HG03342 (cell line): ENCODE results near the gene RARG.
"Not testable (repeated sequence)": the region's sequence is repeated elsewhere in the genome, so short reads cannot be mapped to it uniquely, and the experiment has no call there.

ENCODE experiments used
- ATAC-seq: cut with Tn5 transposase; IDR thresholded peaks from one replicate; pipeline ENCODE4 v1.9.1; 2021; ENCODE audit warnings: mild to moderate bottlenecking, moderate library complexity; ENCODE audit not compliant: unreplicated experiment

Gene RARG

DNA sequence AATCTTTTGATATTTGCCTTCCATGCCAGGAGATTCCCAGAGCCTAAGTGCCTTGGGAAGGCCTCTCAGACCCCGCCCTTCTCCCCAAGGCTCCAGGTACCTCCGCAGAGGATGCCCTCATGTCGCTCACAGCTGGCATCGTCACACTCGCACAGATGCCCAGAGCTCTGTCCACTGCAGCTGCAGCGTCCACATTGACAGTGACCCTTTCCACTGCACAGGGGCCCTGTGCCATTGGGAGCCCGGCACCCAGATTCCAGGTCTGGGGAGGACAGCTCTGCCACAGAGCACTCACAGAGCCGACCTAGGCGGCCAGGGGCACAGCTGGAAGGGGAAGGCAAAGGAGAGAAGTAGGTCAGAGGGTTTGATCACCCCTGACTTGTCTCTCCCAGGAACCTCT is 39.0 kb downstream of the RARG start:
- no peak for ATAC-seq

DNA sequence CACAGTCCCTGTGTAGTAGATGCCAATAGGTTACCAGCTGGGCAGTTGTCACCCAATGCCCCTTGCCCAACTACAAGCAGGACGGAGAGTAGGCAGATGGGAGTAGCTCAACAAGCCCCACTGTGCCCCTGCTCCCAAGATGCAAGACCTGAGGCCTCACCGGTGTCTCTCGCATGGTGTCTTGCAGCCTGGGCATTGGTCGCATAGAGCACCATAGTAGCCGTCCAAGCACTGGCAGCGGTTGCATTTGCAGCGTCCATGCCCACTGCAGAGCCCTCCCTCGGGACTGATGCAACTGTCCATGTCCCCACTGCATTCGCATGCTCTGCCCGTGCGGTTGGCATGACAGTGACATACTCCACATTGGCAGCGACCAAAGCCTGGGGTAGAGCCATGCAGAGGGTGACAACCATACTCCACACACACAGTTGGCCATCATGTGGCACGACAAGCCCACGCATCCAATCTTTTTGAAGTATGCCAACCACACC is 39.4 kb downstream of the RARG start:
- no peak for ATAC-seq

DNA sequence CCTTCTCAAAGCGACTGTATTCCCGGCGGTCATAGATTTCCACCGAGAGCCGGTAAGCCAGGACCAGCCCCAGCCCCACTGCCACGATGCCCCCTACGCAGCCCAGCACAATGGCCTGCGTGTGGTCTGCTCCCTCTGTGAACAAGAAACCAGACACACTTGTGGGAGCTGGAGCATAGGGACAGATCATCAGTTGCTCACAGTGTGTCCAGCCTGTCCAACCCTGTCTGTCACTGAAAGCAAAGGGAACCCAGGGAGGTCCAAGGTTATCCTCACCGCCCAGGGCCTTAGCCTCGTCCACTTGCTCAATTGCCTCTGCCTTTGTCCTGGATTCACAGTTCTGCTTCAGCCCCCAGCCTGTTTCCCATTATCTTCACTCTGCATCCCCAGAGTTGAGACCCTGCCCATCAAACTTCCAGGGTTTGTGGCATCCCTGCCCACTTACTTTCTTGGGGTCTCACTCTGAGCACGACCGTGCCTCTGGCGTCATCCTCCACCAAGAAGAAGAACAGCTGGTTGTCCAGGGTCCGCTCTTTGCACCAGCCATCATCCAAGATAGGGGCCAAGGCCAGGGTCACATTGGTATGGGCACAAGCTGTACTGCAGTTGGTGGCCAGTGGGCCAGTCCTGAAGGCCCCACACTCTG is 40.0 kb downstream of the RARG start:
- ATAC-seq: no peak

- no peak for ATAC-seq
Observed at GRCh38 chr12:53191096-53191884, 40.7 kb downstream of the RARG start.

GRCh38 chr12:53190108-53190729 is 41.8 kb downstream of the RARG start:
- ATAC-seq: no peak

DNA sequence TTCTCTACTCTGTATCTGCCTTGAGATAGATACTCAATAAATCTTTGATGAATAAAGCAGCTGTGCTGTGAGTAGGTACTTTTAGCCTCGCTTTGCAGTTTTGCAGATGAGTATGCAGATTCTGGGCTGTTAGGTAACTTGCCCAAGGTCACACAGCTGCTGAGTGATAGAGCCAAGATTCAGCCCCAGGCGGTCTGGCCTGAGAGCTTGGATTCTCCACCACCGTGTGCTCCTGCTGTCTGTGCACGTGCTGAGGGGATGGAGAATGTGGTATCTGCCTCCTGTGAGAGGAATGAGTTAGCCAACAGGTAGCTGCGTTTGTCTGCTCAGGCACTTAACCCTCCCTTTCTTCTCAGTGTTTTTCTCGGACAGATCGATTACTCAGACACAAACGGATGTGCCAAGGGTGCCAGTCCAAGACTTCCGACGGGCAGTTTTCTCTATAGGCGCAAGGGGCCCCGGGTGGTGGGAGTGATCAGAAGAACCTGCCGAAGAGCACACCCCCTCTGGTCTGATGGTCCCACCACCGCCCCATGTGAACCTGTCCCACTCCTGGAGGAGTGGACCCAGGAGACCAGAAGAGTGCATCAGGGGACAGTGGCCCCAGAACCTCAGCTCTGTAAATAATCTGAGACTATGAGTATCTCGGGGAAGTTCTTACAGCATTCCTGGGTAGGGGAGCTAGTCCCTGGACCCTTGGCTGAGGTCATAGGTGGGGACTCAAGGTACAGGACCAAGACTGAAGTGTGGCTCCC is 44.7 kb downstream of the RARG start:
- no peak for ATAC-seq

- no peak for ATAC-seq
Observed at GRCh38 chr12:53186745-53187144, 45.3 kb downstream of the RARG start.

DNA sequence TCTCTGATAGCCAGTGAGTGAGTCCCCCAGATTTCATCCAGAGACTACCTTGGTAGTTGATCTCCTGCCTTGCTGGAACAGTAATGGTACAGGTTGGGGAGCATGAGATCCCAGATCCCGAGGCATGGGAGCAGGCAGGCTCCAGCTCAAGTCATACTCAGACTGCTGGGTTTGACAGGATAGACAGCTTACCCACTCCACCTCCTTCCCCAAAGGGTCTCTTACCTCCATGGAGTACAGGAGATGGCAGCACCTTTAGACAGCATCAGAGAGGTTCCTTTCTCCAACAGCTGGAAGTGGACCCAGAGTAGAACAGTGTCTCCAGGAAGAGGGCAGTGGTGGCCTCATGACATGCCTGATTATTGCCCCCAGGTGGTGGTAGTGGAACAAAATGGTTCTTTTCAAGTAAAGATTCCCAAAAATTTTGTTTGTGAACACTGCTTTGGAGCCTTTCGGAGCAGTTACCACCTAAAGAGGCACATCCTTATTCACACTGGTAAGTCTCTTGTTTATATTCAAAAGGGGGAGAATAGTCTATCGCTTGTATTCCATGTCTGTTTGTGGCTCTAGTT is 46.3 kb downstream of the RARG start:
- ATAC-seq: no peak

GRCh38 chr12:53184828-53185227 is 47.2 kb downstream of the RARG start:
- ATAC-seq: no peak

- ATAC-seq: no peak
Observed at GRCh38 chr12:53182903-53183302, 49.1 kb downstream of the RARG start.

- no peak for ATAC-seq
Observed at GRCh38 chr12:53181935-53182334, 50.1 kb downstream of the RARG start.

- peak; percentile 44 for ATAC-seq
Observed at GRCh38 chr12:53180931-53181645, 50.9 kb downstream of the RARG start.

DNA sequence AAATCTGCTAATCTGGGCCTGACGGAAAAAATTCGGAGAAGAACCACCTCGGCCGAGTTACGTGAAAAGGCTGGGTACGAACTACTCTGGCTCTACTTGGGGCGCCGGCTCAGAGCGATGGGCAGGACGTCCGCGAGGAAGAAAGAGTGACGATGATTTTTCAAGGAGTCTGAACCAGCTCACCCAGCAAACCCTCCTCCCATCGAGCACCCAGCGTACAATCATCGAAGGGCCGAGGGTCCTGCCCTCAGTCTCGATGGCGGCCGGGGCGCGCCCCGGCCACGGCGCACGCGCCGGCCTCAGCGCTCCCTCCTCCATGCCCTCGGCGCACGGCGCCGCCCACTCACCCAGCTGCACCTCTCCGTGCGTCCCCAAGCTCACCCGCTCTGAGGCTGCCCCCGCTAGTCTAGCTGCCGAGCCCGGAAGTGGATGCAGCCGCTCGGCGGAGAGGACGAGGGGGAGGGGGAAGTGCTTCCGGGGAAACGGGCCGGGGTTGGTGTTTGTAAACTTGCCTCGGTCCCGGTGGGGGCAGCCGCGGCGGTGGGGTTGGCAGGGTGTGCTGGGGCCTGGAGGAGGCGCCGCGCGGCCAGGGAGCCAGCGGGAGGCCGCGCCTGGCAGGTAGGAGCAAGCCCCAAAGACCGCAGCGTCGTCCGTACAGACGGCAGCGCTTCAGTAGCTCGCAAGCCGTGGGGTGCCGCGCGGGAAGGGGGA is 51.6 kb downstream of the RARG start, which contains the start of the genes CSAD and ZNF740:
Gene CSAD (minus strand): TSS at position 706 of the 711 bp plus-strand sequence. CDS start 7,455 bp downstream, outside the sequence.
Gene ZNF740 (plus strand): TSS at position 503 of the 711 bp plus-strand sequence. CDS start 1,262 bp downstream, outside the sequence.
- ATAC-seq: peak; percentile 95

DNA sequence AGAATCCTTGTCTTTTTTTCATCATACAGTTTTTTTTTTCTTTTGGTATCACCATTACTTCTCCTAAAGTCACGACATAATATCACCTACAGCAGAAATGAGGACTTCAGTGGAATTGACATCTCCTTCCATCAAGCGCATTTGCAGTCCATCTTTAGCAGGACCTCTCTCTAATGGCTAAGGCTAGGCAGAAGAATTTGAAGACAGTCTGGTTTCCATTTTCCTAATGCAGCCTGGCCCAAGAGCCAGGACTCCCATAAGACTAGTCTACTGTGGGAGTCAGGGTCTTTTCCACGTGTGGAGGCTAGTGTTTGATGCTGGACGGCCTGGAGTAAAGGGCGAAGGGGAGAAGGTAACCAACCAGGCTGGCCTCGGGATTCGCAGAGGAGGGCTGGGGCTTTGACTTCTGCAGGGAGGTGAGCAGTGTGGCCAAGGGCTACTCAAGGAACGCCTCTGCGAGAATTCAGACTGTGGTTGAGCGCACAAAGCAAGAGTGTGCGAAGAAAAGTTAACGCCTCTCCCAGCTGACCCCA is 52.3 kb downstream of the RARG start:
- ATAC-seq: peak; percentile 9

DNA sequence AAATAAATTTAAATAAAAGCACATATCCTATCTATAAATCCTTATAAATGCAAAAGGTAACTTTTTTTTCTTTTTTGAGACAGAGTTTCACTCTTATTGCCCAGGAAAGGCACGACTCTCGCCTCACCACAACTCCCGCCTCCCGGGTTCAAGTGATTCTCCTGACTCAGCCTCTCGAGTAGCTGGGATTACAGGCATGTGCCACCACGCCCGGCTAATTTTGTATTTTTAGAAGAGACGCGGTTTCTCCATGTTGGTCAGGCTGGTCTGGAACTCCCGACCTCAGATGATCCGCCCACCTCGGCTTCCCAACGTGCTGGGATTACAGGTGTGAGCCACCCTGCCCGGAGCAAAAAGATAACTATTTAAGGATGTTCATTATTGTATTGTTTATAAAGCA is 53.2 kb downstream of the RARG start:
- not testable (repeated sequence) for ATAC-seq

- ATAC-seq: not testable (repeated sequence)
Observed at GRCh38 chr12:53177447-53177846, 54.6 kb downstream of the RARG start.

DNA sequence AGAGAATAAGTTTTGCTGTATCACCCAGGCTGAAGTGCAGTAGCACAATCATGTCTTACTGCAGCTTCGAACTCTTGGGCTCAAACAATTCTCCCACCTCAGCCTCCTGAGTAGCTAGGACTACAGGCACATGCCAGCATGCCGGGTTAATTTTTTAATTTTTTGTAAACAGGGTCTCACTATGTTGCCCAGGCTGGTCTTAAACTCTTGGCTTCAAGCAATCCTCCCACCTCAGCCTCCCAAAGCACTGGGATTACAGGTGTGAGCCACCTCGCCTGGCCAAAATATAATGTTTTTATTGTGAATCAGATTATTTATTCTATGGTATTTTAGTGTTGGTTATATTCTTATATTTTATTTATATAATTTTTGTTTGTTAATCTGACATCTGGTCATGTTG is 55.3 kb downstream of the RARG start:
- no peak for ATAC-seq

- ATAC-seq: no peak
Observed at GRCh38 chr12:53174881-53175491, 57.0 kb downstream of the RARG start.
